D721Med (cell line): ENCODE results near the gene SCMH1.

ENCODE experiments used
- DNase-seq: peaks from one replicate; pipeline ENCODE4 v3.0.0; 2011; ENCODE audit warnings: low spot score; ENCODE audit not compliant: insufficient read length
- FAIRE-seq: peaks from 2 replicates; lab custom pipeline; 2011; peaks lifted over from hg19 to GRCh38; lab: Jason Lieb, UNC
- CTCF ChIP-seq: IDR thresholded peaks from 2 replicates; pipeline ENCODE4 v1.5.1; 2012; ENCODE audit warnings: mild to moderate bottlenecking, control low read depth; ENCODE audit not compliant: insufficient read depth; ENCODE audit errors: missing control alignments

The SCMH1 gene

GRCh38 chr1:41101950-41102607 lies 140.0 kb downstream of the SCMH1 start:
- DNase-seq (no peak), FAIRE-seq (no peak)
- TF ChIP-seq CTCF, result no peak

GRCh38 chr1:41101076-41101475 lies 141.0 kb downstream of the SCMH1 start:
- no peak for TF ChIP-seq CTCF
- FAIRE-seq (no peak), DNase-seq (no peak)

- TF ChIP-seq CTCF, result no peak
- FAIRE-seq (no peak), DNase-seq (no peak)
Observed at GRCh38 chr1:41100170-41100569, 141.9 kb downstream of the SCMH1 start.

GRCh38 chr1:41098730-41099460 lies 143.2 kb downstream of the SCMH1 start:
- DNase-seq (no peak), FAIRE-seq (no peak)
- no peak for TF ChIP-seq CTCF

GRCh38 chr1:41097105-41097504 lies 145.0 kb downstream of the SCMH1 start:
- DNase-seq (no peak), FAIRE-seq (no peak)
- TF ChIP-seq CTCF, result no peak

GRCh38 chr1:41093826-41094225 lies 148.3 kb downstream of the SCMH1 start:
- TF ChIP-seq CTCF, result no peak
- DNase-seq (no peak), FAIRE-seq (no peak)

GRCh38 chr1:41086921-41087320 lies 155.2 kb downstream of the SCMH1 start:
- FAIRE-seq (no peak), DNase-seq (no peak)
- no peak for TF ChIP-seq CTCF
